Caco-2 (cell line): ENCODE data around the gene VRTN. TPM values are rescaled to one million over a fixed set of nuclear protein-coding genes. Genes with fewer than 3 reads are reported as not detected.

ENCODE experiments used
- Bru-seq: library from RNA; stranded (reverse); fragments of 400-500 nt; gene quantifications from one replicate; lab custom pipeline; 2021; lab: Mats Ljungman, UMichigan
- BruChase-seq, 2 experiments: library from RNA; stranded (reverse); fragments of 400-500 nt; gene quantifications; one replicate each; lab custom pipeline; 2021; lab: Mats Ljungman, UMichigan
- BruUV-seq: library from RNA; stranded (reverse); fragments of 400-500 nt; replicated peaks from 2 replicates; lab custom pipeline; 2021; lab: Mats Ljungman, UMichigan
- CTCF ChIA-PET: fragments of 300-600 bp; sonication (Branson Sonifier 250); formaldehyde crosslinking; loops from one replicate; lab custom pipeline; 2022; ENCODE audit warnings: antibody characterized with exemption; lab: Charles Lee
- POLR2A ChIA-PET: fragments of 300-600 bp; sonication (Branson Sonifier 250); formaldehyde crosslinking; loops from one replicate; lab custom pipeline; 2022; ENCODE audit warnings: antibody characterized with exemption; lab: Charles Lee
- DNase-seq, 2 experiments: peaks; one replicate each; pipeline versions ENCODE4 v3.0.0 to v3.0.0-alpha.2; 2020 to 2022
- H3K27me3 ChIP-seq: replicated peaks from 2 replicates; pipeline ENCODE4 v1.6.0; 2011; ENCODE audit warnings: low read length; ENCODE audit not compliant: control insufficient read depth, insufficient read depth
- H3K36me3 ChIP-seq: 2 replicates; pipeline ENCODE4 v1.5.1; 2011; ENCODE audit warnings: low read length; ENCODE audit not compliant: control insufficient read depth, insufficient read depth
- H3K4me1 ChIP-seq: fragments of 250-450 bp; sonication (Bioruptor Pico); 2 replicates; pipeline ENCODE4 v1.5.1; 2020; ENCODE audit warnings: mild to moderate bottlenecking
- H3K4me3 ChIP-seq: 2 replicates; pipeline ENCODE4 v1.5.1; 2011; ENCODE audit warnings: low read depth, mild to moderate bottlenecking, control low read depth, low read length
- H3K9me3 ChIP-seq: fragments of 250-450 bp; sonication (Bioruptor Pico); 2 replicates; pipeline ENCODE4 v1.5.1; 2020; ENCODE audit warnings: mild to moderate bottlenecking, moderate library complexity
- H3K27ac Mint-ChIP-seq: one replicate; pipeline ENCODE4 v1.8.0; 2022; ENCODE audit warnings: mixed read lengths; ENCODE audit not compliant: unreplicated experiment
- H3K27me3 Mint-ChIP-seq: one replicate; pipeline ENCODE4 v1.8.0; 2022; ENCODE audit warnings: mixed read lengths; ENCODE audit not compliant: insufficient read depth, unreplicated experiment
- H3K36me3 Mint-ChIP-seq: one replicate; pipeline ENCODE4 v1.8.0; 2022; ENCODE audit warnings: mild to moderate bottlenecking, mixed read lengths; ENCODE audit not compliant: insufficient read depth, unreplicated experiment
- H3K4me1 Mint-ChIP-seq: one replicate; pipeline ENCODE4 v1.8.0; 2022; ENCODE audit warnings: low read depth, mixed read lengths; ENCODE audit not compliant: unreplicated experiment
- H3K4me3 Mint-ChIP-seq: one replicate; pipeline ENCODE4 v1.8.0; 2022; ENCODE audit warnings: mild to moderate bottlenecking, moderate library complexity, mixed read lengths; ENCODE audit not compliant: unreplicated experiment
- H3K9me3 Mint-ChIP-seq: one replicate; pipeline ENCODE4 v1.8.0; 2022; ENCODE audit warnings: mixed read lengths; ENCODE audit not compliant: unreplicated experiment
- intact Hi-C: fragments of 100-400 bp; cut with micrococcal nuclease; formaldehyde crosslinking; loops from one replicate; pipeline ENCODE4 v1.10.0; 2022; ENCODE audit not compliant: unreplicated experiment
- long read RNA-seq: library from polyadenylated mRNA; stranded (forward); transcript quantifications from one replicate; pipeline ENCODE4 v2.0.0, GENCODE V29; 2022
- total RNA-seq: library from RNA; stranded (reverse); gene quantifications from 2 replicates; pipeline ENCODE4 v1.2.3, GENCODE V29; 2022
- TF ChIP-seq, protein P1 (sequence below), 2 experiments: fragments of 200-600 bp in 1 of 2; IDR thresholded peaks; 1 replicate in 1 of 2; 2 replicates in 1 of 2; pipeline versions ENCODE4 v1.5.1 to v1.8.0; 2011 to 2022; ENCODE audit warnings: antibody characterized with exemption in 1 of 2, control low read depth in 1 of 2, inconsistent platforms in 1 of 2, low read depth in 1 of 2, low read length in 1 of 2, mild to moderate bottlenecking in 1 of 2, moderate library complexity in 1 of 2; ENCODE audit not compliant: insufficient read depth in 1 of 2, severe bottlenecking in 1 of 2, unreplicated experiment in 1 of 2

Gene VRTN
- total RNA-seq (1.7 and 1.8 TPM in 2 replicates), Bru-seq, nascent RNA (percentile 36 among the genes with signal in this experiment), BruChase-seq, experiment 1, labeled RNA remaining after a 2-hour chase (percentile 40 among the genes with signal in this experiment), BruChase-seq, experiment 2, labeled RNA remaining after a 6-hour chase (percentile 27 among the genes with signal in this experiment)
- long read RNA-seq, partial matches to known transcripts, result 0 of 2 reads
- long read RNA-seq, other reads (novel, unspliced or antisense), result 1 of 2 reads

DNA sequence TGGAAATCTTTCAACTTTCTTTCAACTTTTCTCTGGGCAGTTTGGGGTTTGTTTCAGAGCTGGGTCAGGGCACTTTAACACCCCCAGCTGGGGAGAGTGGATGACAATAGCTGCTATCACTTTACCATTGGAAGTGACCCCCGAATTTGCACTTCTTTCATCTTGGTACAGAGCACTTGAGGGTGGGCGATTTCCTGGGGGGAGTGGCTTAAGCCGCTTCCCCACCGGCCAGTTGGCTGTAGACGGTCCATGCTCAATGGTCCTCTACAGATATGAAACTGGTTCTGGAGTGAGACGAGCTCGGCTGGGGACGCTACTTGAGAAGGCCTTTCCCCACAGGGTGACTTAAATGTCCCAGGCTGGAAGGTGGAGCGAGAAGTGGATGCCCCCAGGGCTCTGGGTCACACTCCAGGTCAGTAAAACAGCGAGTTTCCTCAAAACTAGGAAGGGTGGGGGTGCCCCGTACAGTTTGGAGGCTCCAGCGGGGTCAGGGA is at the start of gene VRTN:
VRTN (plus strand) TSS at position 231 of the 494 bp plus-strand sequence. CDS start 8,313 bp downstream, outside the sequence.
- no peaks in the 10 kb centered on the region for H3K36me3 Mint-ChIP-seq
- no peak for DNase-seq
- peaks cover 50% of the 10 kb centered on the region for H3K4me1 ChIP-seq
- intact Hi-C loops, result no loop called here
- POLR2A ChIA-PET, result no interaction called here
- no peak within 1 kb of the TSS; the same call in 1 of the 2 replicates for H3K4me3 ChIP-seq
- H3K9me3 Mint-ChIP-seq, result no peaks in the 10 kb centered on the region
- no peaks in the 10 kb centered on the region for H3K27me3 ChIP-seq
- peak within 1 kb of the TSS; percentile 65 for H3K4me3 Mint-ChIP-seq
- TF ChIP-seq, protein P1, sequence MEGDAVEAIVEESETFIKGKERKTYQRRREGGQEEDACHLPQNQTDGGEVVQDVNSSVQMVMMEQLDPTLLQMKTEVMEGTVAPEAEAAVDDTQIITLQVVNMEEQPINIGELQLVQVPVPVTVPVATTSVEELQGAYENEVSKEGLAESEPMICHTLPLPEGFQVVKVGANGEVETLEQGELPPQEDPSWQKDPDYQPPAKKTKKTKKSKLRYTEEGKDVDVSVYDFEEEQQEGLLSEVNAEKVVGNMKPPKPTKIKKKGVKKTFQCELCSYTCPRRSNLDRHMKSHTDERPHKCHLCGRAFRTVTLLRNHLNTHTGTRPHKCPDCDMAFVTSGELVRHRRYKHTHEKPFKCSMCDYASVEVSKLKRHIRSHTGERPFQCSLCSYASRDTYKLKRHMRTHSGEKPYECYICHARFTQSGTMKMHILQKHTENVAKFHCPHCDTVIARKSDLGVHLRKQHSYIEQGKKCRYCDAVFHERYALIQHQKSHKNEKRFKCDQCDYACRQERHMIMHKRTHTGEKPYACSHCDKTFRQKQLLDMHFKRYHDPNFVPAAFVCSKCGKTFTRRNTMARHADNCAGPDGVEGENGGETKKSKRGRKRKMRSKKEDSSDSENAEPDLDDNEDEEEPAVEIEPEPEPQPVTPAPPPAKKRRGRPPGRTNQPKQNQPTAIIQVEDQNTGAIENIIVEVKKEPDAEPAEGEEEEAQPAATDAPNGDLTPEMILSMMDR (IDR thresholded peaks at IDR 0.05; ENCODE audit: insufficient read depth in 1 of 2, low read depth in 1 of 2, low read length in 1 of 2, severe bottlenecking in 1 of 2, unreplicated experiment in 1 of 2), result no peak
- no peaks in the 10 kb centered on the region for H3K27me3 Mint-ChIP-seq
- no peaks in the 10 kb centered on the region for H3K9me3 ChIP-seq
- H3K36me3 ChIP-seq, result no peaks in the 10 kb centered on the region
- BruUV-seq, result no TSS peak
- peak within 1 kb of the TSS; percentile 84 for H3K27ac Mint-ChIP-seq
- CTCF ChIA-PET, result interaction anchor here (0.7 kb wide), 2 partner anchors 109 to 145 kb away, joined by 3 read pairs; partner anchors contain the start of gene NPC2
- peaks cover 33% of the 10 kb centered on the region for H3K4me1 Mint-ChIP-seq

DNA sequence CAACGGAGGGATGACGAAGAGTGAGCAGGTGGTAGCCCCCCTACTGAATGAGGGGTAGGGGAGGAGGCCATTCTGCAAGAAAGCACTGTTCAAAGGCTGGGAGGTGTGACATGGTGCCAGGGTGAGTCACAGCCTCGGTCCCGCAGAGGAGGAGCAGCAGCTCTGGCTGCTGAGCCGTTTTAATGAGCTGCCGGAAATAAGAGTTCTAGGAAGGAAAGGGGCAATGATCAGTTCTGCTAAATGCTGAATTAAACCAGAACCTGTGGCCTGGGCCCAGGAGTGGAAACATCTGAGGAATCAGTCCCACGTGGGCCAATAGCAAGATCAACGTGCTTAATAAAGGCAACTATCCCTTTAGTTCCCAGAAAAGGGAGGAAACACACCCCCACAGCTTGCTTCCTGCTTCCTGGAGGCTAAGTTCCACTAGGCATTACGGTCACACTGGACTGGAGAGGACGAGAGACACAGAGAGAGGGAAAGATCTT is 49.2 kb upstream of the VRTN start:
- no TSS peak for BruUV-seq
- no peaks in the 10 kb centered on the region for H3K4me1 Mint-ChIP-seq
- no peaks in the 10 kb centered on the region for H3K27me3 Mint-ChIP-seq
- no peak overlapping the region for H3K4me3 ChIP-seq
- H3K36me3 ChIP-seq, result peaks cover 8% of the 10 kb centered on the region
- no peak overlapping the region for H3K4me3 Mint-ChIP-seq
- peaks cover 45% of the 10 kb centered on the region for H3K36me3 Mint-ChIP-seq
- no peaks in the 10 kb centered on the region for H3K27me3 ChIP-seq
- 0 out of 2 replicates have a peak, but pooled peaks cover 3% of the 10 kb centered on the region for H3K4me1 ChIP-seq
- ChIA-PET CTCF (no interaction called here), POLR2A (no interaction called here)
- no peaks in the 10 kb centered on the region for H3K9me3 ChIP-seq
- no peak overlapping the region for H3K27ac Mint-ChIP-seq
- intact Hi-C loops, result no loop called here
- TF ChIP-seq, protein P1 (IDR thresholded peaks at IDR 0.05; ENCODE audit: insufficient read depth in 1 of 2, low read depth in 1 of 2, low read length in 1 of 2, severe bottlenecking in 1 of 2, unreplicated experiment in 1 of 2), result no peak
- H3K9me3 Mint-ChIP-seq, result no peaks in the 10 kb centered on the region
- no peak for DNase-seq

- no peaks in the 10 kb centered on the region for H3K4me1 Mint-ChIP-seq
- Histone ChIP-seq H3K27me3 (no peaks in the 10 kb centered on the region), H3K4me3 (peak overlapping the region; percentile 91), H3K9me3 (no peaks in the 10 kb centered on the region), H3K36me3 (peaks cover 6% of the 10 kb centered on the region; the same call in 1 of the 2 replicates), H3K4me1 (0 out of 2 replicates have a peak, but pooled peaks cover 3% of the 10 kb centered on the region)
- H3K27ac Mint-ChIP-seq, result peak overlapping the region; percentile 78
- intact Hi-C loops, result no loop called here
- no peak for DNase-seq
- CTCF ChIA-PET, result no interaction called here
- POLR2A ChIA-PET, result interaction anchor here (0.6 kb wide), 1 partner anchor 11 kb away, joined by 6 read pairs; no protein-coding TSS in a partner anchor
- peaks cover 45% of the 10 kb centered on the region for H3K36me3 Mint-ChIP-seq
- no peaks in the 10 kb centered on the region for H3K9me3 Mint-ChIP-seq
- no TSS peak for BruUV-seq
- peak overlapping the region; percentile 92 for H3K4me3 Mint-ChIP-seq
- no peaks in the 10 kb centered on the region for H3K27me3 Mint-ChIP-seq
- TF ChIP-seq, protein P1 (IDR thresholded peaks at IDR 0.05; ENCODE audit: insufficient read depth in 1 of 2, low read depth in 1 of 2, low read length in 1 of 2, severe bottlenecking in 1 of 2, unreplicated experiment in 1 of 2), result peak in 1 of 2 experiments; percentile 16
Observed at GRCh38 chr14:74301594-74302151, 46.6 kb upstream of the VRTN start.
